ENCODE results near the gene PODXL2.
"Not testable (repeated sequence)": the region's sequence is repeated elsewhere in the genome, so short reads cannot be mapped to it uniquely, and the experiment has no call there.

PODXL2 gene

GRCh38 chr3:127590593-127591465, 38.2 kb upstream of the PODXL2 start, which contains the start of gene TPRA1:
TSS of gene TPRA1 (minus strand) at chr3:127590733. CDS start at chr3:127580146, 10,587 bp downstream.
- peaks cover 30% of the 10 kb centered on the region for H3K4me1 ChIP-seq (ENCODE audit: control insufficient read depth, insufficient read depth, low read length)
- H3K27ac ChIP-seq (ENCODE audit: low read depth, low read length) = peak within 1 kb of the TSS; percentile 67
- peak within 1 kb of the TSS; percentile 79 for H3K4me3 ChIP-seq (ENCODE audit: low read depth, low read length)
- H3K9me3 ChIP-seq (ENCODE audit: control insufficient read depth, insufficient read depth, low read depth, low read length) = no peaks in the 10 kb centered on the region
- H3K27me3 ChIP-seq (ENCODE audit: control insufficient read depth, insufficient read depth, low read length) = peaks cover 4% of the 10 kb centered on the region; the same call in 1 of the 2 replicates
- peak within 1 kb of the TSS; percentile 89 for H3K9ac ChIP-seq (ENCODE audit: low read length)
- H3K36me3 ChIP-seq (ENCODE audit: control insufficient read depth, insufficient read depth, low read length) = no peaks in the 10 kb centered on the region

GRCh38 chr3:127593178-127593577, 35.8 kb upstream of the PODXL2 start:
- Histone ChIP-seq H3K27ac (ENCODE audit: low read depth, low read length) (no peak overlapping the region), H3K9ac (ENCODE audit: low read length) (no peak overlapping the region), H3K9me3 (ENCODE audit: control insufficient read depth, insufficient read depth, low read depth, low read length) (no peaks in the 10 kb centered on the region), H3K4me3 (ENCODE audit: low read depth, low read length) (no peak overlapping the region), H3K36me3 (ENCODE audit: control insufficient read depth, insufficient read depth, low read length) (no peaks in the 10 kb centered on the region), H3K4me1 (ENCODE audit: control insufficient read depth, insufficient read depth, low read length) (peaks cover 35% of the 10 kb centered on the region), H3K27me3 (ENCODE audit: control insufficient read depth, insufficient read depth, low read length) (peaks cover 4% of the 10 kb centered on the region; the same call in 1 of the 2 replicates)

- no peak overlapping the region for H3K4me3 ChIP-seq (ENCODE audit: low read depth, low read length)
- no peaks in the 10 kb centered on the region for H3K9me3 ChIP-seq (ENCODE audit: control insufficient read depth, insufficient read depth, low read depth, low read length)
- no peaks in the 10 kb centered on the region for H3K27me3 ChIP-seq (ENCODE audit: control insufficient read depth, insufficient read depth, low read length)
- peaks cover 13% of the 10 kb centered on the region for H3K36me3 ChIP-seq (ENCODE audit: control insufficient read depth, insufficient read depth, low read length)
- H3K27ac ChIP-seq (ENCODE audit: low read depth, low read length) = no peak overlapping the region
- H3K9ac ChIP-seq (ENCODE audit: low read length) = no peak overlapping the region
- H3K4me1 ChIP-seq (ENCODE audit: control insufficient read depth, insufficient read depth, low read length) = peaks cover 41% of the 10 kb centered on the region
These were observed 33.7 kb upstream of the PODXL2 start for GRCh38 chr3:127595303-127595702.

GRCh38 chr3:127597020-127597771, 31.8 kb upstream of the PODXL2 start:
- Histone ChIP-seq H3K27me3 (ENCODE audit: control insufficient read depth, insufficient read depth, low read length) (no peaks in the 10 kb centered on the region), H3K9ac (ENCODE audit: low read length) (peak overlapping the region; percentile 100), H3K4me1 (ENCODE audit: control insufficient read depth, insufficient read depth, low read length) (peaks cover 34% of the 10 kb centered on the region), H3K27ac (ENCODE audit: low read depth, low read length) (no peak overlapping the region), H3K4me3 (ENCODE audit: low read depth, low read length) (peak overlapping the region; percentile 85), H3K9me3 (ENCODE audit: control insufficient read depth, insufficient read depth, low read depth, low read length) (no peaks in the 10 kb centered on the region), H3K36me3 (ENCODE audit: control insufficient read depth, insufficient read depth, low read length) (peaks cover 32% of the 10 kb centered on the region)

GRCh38 chr3:127598841-127599570, 30.0 kb upstream of the PODXL2 start:
- Histone ChIP-seq H3K36me3 (ENCODE audit: control insufficient read depth, insufficient read depth, low read length) (peaks cover 47% of the 10 kb centered on the region), H3K27ac (ENCODE audit: low read depth, low read length) (peak overlapping the region; percentile 99), H3K9me3 (ENCODE audit: control insufficient read depth, insufficient read depth, low read depth, low read length) (no peaks in the 10 kb centered on the region), H3K4me3 (ENCODE audit: low read depth, low read length) (peak overlapping the region; percentile 85), H3K9ac (ENCODE audit: low read length) (peak overlapping the region; percentile 100), H3K4me1 (ENCODE audit: control insufficient read depth, insufficient read depth, low read length) (peaks cover 34% of the 10 kb centered on the region), H3K27me3 (ENCODE audit: control insufficient read depth, insufficient read depth, low read length) (no peaks in the 10 kb centered on the region)

- H3K4me1 ChIP-seq (ENCODE audit: control insufficient read depth, insufficient read depth, low read length) = peaks cover 23% of the 10 kb centered on the region
- H3K9me3 ChIP-seq (ENCODE audit: control insufficient read depth, insufficient read depth, low read depth, low read length) = no peaks in the 10 kb centered on the region
- H3K27ac ChIP-seq (ENCODE audit: low read depth, low read length) = no peak overlapping the region
- no peak overlapping the region for H3K9ac ChIP-seq (ENCODE audit: low read length)
- H3K27me3 ChIP-seq (ENCODE audit: control insufficient read depth, insufficient read depth, low read length) = no peaks in the 10 kb centered on the region
- peaks cover 64% of the 10 kb centered on the region for H3K36me3 ChIP-seq (ENCODE audit: control insufficient read depth, insufficient read depth, low read length)
- no peak overlapping the region for H3K4me3 ChIP-seq (ENCODE audit: low read depth, low read length)
These were observed 28.1 kb upstream of the PODXL2 start for GRCh38 chr3:127600749-127601456.

GRCh38 chr3:127604035-127604434, 24.9 kb upstream of the PODXL2 start:
- no peak overlapping the region for H3K27ac ChIP-seq (ENCODE audit: low read depth, low read length)
- H3K4me1 ChIP-seq (ENCODE audit: control insufficient read depth, insufficient read depth, low read length) = peaks cover 13% of the 10 kb centered on the region
- peaks cover 95% of the 10 kb centered on the region for H3K36me3 ChIP-seq (ENCODE audit: control insufficient read depth, insufficient read depth, low read length)
- H3K27me3 ChIP-seq (ENCODE audit: control insufficient read depth, insufficient read depth, low read length) = no peaks in the 10 kb centered on the region
- no peaks in the 10 kb centered on the region for H3K9me3 ChIP-seq (ENCODE audit: control insufficient read depth, insufficient read depth, low read depth, low read length)
- no peak overlapping the region for H3K4me3 ChIP-seq (ENCODE audit: low read depth, low read length)
- H3K9ac ChIP-seq (ENCODE audit: low read length) = no peak overlapping the region

GRCh38 chr3:127604546-127605165, 24.3 kb upstream of the PODXL2 start:
- H3K4me3 ChIP-seq (ENCODE audit: low read depth, low read length) = no peak overlapping the region
- peaks cover 7% of the 10 kb centered on the region; the same call in 1 of the 2 replicates for H3K4me1 ChIP-seq (ENCODE audit: control insufficient read depth, insufficient read depth, low read length)
- H3K27ac ChIP-seq (ENCODE audit: low read depth, low read length) = no peak overlapping the region
- no peak overlapping the region for H3K9ac ChIP-seq (ENCODE audit: low read length)
- peaks cover 95% of the 10 kb centered on the region for H3K36me3 ChIP-seq (ENCODE audit: control insufficient read depth, insufficient read depth, low read length)
- no peaks in the 10 kb centered on the region for H3K9me3 ChIP-seq (ENCODE audit: control insufficient read depth, insufficient read depth, low read depth, low read length)
- no peaks in the 10 kb centered on the region for H3K27me3 ChIP-seq (ENCODE audit: control insufficient read depth, insufficient read depth, low read length)

GRCh38 chr3:127605547-127605946, 23.4 kb upstream of the PODXL2 start:
- H3K4me3 ChIP-seq (ENCODE audit: low read depth, low read length); H3K27ac ChIP-seq (ENCODE audit: low read depth, low read length); H3K9me3 ChIP-seq (ENCODE audit: control insufficient read depth, insufficient read depth, low read depth, low read length); H3K9ac ChIP-seq (ENCODE audit: low read length); H3K27me3 ChIP-seq (ENCODE audit: control insufficient read depth, insufficient read depth, low read length); H3K4me1 ChIP-seq (ENCODE audit: control insufficient read depth, insufficient read depth, low read length): not testable (repeated sequence)
- H3K36me3 ChIP-seq (ENCODE audit: control insufficient read depth, insufficient read depth, low read length) = peaks cover 94% of the 10 kb centered on the region

Data from HUES6 (cell line).